Measurements from ENCODE around the gene LRP5. TPM values are rescaled to one million over a fixed set of nuclear protein-coding genes. Genes with fewer than 3 reads are reported as not detected.

LRP5 gene
- total RNA-seq, 1 donor from 2014 or later: 20.2 TPM

GRCh38 chr11:68362801-68363379 lies 50.5 kb downstream of the LRP5 start:
- H3K9me3 Mint-ChIP-seq (ENCODE audit: unreplicated experiment): peaks cover 2% of the 10 kb centered on the region
- H3K27me3 ChIP-seq (ENCODE audit: insufficient read depth, low read length): no peaks in the 10 kb centered on the region
- peaks cover 4% of the 10 kb centered on the region for H3K9me3 ChIP-seq (ENCODE audit: insufficient read depth, low read depth, low read length)
- no peak overlapping the region for H3K4me2 ChIP-seq (ENCODE audit: low read length)
- no peak overlapping the region for H3K27ac Mint-ChIP-seq (ENCODE audit: unreplicated experiment)
- DNase-seq (ENCODE audit: low read depth): no peak
- TF ChIP-seq, protein P1, sequence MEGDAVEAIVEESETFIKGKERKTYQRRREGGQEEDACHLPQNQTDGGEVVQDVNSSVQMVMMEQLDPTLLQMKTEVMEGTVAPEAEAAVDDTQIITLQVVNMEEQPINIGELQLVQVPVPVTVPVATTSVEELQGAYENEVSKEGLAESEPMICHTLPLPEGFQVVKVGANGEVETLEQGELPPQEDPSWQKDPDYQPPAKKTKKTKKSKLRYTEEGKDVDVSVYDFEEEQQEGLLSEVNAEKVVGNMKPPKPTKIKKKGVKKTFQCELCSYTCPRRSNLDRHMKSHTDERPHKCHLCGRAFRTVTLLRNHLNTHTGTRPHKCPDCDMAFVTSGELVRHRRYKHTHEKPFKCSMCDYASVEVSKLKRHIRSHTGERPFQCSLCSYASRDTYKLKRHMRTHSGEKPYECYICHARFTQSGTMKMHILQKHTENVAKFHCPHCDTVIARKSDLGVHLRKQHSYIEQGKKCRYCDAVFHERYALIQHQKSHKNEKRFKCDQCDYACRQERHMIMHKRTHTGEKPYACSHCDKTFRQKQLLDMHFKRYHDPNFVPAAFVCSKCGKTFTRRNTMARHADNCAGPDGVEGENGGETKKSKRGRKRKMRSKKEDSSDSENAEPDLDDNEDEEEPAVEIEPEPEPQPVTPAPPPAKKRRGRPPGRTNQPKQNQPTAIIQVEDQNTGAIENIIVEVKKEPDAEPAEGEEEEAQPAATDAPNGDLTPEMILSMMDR (IDR thresholded peaks at IDR 0.05; ENCODE audit: insufficient read depth, low read depth, low read length): no peak
- TF ChIP-seq EZH2 (IDR thresholded peaks at IDR 0.05; ENCODE audit: insufficient read depth, low read length): no peak
- peaks cover 4% of the 10 kb centered on the region for H3K4me1 ChIP-seq (ENCODE audit: insufficient read depth, low read length)
- no peak overlapping the region for H3K9ac ChIP-seq (ENCODE audit: low read length)
- FAIRE-seq: no peak
- peaks cover 4% of the 10 kb centered on the region for H4K20me1 ChIP-seq (ENCODE audit: insufficient read depth, low read length)
- H3K4me1 Mint-ChIP-seq (ENCODE audit: low read depth, unreplicated experiment): no peaks in the 10 kb centered on the region
- no peaks in the 10 kb centered on the region for H3K27me3 Mint-ChIP-seq (ENCODE audit: low read depth, unreplicated experiment)
- no peak overlapping the region for H3K27ac ChIP-seq (ENCODE audit: low read depth, low read length)
- H3K4me3 Mint-ChIP-seq (ENCODE audit: unreplicated experiment): no peak overlapping the region
- H3K4me3 ChIP-seq (ENCODE audit: insufficient read depth, low read depth, low read length): no peak overlapping the region
- H3K79me2 ChIP-seq (ENCODE audit: insufficient read depth, low read length): no peaks in the 10 kb centered on the region
- no peaks in the 10 kb centered on the region for H3K36me3 ChIP-seq (ENCODE audit: insufficient read depth, low read length)
- H3K36me3 Mint-ChIP-seq (ENCODE audit: low read depth, unreplicated experiment): peaks cover 24% of the 10 kb centered on the region
- no peak overlapping the region for H2AFZ ChIP-seq (ENCODE audit: low read depth, low read length)

DNA sequence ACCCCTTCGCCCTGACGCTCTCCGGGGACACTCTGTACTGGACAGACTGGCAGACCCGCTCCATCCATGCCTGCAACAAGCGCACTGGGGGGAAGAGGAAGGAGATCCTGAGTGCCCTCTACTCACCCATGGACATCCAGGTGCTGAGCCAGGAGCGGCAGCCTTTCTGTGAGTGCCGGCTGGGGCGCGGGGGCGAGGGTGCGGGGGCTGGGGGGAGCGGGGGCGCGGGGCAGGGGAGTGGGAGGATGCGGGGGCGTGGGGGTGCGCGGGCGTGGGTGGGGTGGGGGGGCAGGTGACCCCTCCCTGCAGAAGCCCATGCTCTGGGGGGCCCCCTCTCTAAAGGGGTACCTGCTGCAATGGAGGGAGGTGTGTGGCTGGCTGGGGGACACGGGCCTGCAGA lies 51.4 kb downstream of the LRP5 start:
- H3K9ac ChIP-seq (ENCODE audit: low read length): no peak overlapping the region
- H3K4me1 ChIP-seq (ENCODE audit: insufficient read depth, low read length): no peaks in the 10 kb centered on the region
- Mint-ChIP-seq H3K9me3 (ENCODE audit: unreplicated experiment) (peaks cover 4% of the 10 kb centered on the region), H3K36me3 (ENCODE audit: low read depth, unreplicated experiment) (peaks cover 23% of the 10 kb centered on the region), H3K4me1 (ENCODE audit: low read depth, unreplicated experiment) (no peaks in the 10 kb centered on the region), H3K27me3 (ENCODE audit: low read depth, unreplicated experiment) (no peaks in the 10 kb centered on the region), H3K27ac (ENCODE audit: unreplicated experiment) (no peak overlapping the region), H3K4me3 (ENCODE audit: unreplicated experiment) (no peak overlapping the region)
- TF ChIP-seq, protein P1 (IDR thresholded peaks at IDR 0.05; ENCODE audit: insufficient read depth, low read depth, low read length): no peak
- no peak for TF ChIP-seq EZH2 (IDR thresholded peaks at IDR 0.05; ENCODE audit: insufficient read depth, low read length)
- H3K9me3 ChIP-seq (ENCODE audit: insufficient read depth, low read depth, low read length): peaks cover 3% of the 10 kb centered on the region
- H3K36me3 ChIP-seq (ENCODE audit: insufficient read depth, low read length): no peaks in the 10 kb centered on the region
- DNase-seq (ENCODE audit: low read depth) (no peak), FAIRE-seq (no peak)
- H3K79me2 ChIP-seq (ENCODE audit: insufficient read depth, low read length): no peaks in the 10 kb centered on the region
- H2AFZ ChIP-seq (ENCODE audit: low read depth, low read length): no peak overlapping the region
- no peak overlapping the region for H3K4me3 ChIP-seq (ENCODE audit: insufficient read depth, low read depth, low read length)
- H3K27me3 ChIP-seq (ENCODE audit: insufficient read depth, low read length): no peaks in the 10 kb centered on the region
- H3K27ac ChIP-seq (ENCODE audit: low read depth, low read length): no peak overlapping the region
- no peak overlapping the region for H3K4me2 ChIP-seq (ENCODE audit: low read length)
- peaks cover under 1% of the 10 kb centered on the region for H4K20me1 ChIP-seq (ENCODE audit: insufficient read depth, low read length)

- no peaks in the 10 kb centered on the region for H3K4me1 Mint-ChIP-seq (ENCODE audit: low read depth, unreplicated experiment)
- H3K4me3 ChIP-seq (ENCODE audit: insufficient read depth, low read depth, low read length): no peak overlapping the region
- H4K20me1 ChIP-seq (ENCODE audit: insufficient read depth, low read length): no peaks in the 10 kb centered on the region
- no peak overlapping the region for H3K27ac ChIP-seq (ENCODE audit: low read depth, low read length)
- no peaks in the 10 kb centered on the region for H3K27me3 Mint-ChIP-seq (ENCODE audit: low read depth, unreplicated experiment)
- no peaks in the 10 kb centered on the region for H3K79me2 ChIP-seq (ENCODE audit: insufficient read depth, low read length)
- no peak overlapping the region for H2AFZ ChIP-seq (ENCODE audit: low read depth, low read length)
- no peak for FAIRE-seq
- no peaks in the 10 kb centered on the region for H3K4me1 ChIP-seq (ENCODE audit: insufficient read depth, low read length)
- H3K4me2 ChIP-seq (ENCODE audit: low read length): no peak overlapping the region
- H3K9me3 Mint-ChIP-seq (ENCODE audit: unreplicated experiment): peaks cover 2% of the 10 kb centered on the region
- H3K9ac ChIP-seq (ENCODE audit: low read length): no peak overlapping the region
- peaks cover 20% of the 10 kb centered on the region for H3K36me3 Mint-ChIP-seq (ENCODE audit: low read depth, unreplicated experiment)
- no peaks in the 10 kb centered on the region for H3K36me3 ChIP-seq (ENCODE audit: insufficient read depth, low read length)
- H3K9me3 ChIP-seq (ENCODE audit: insufficient read depth, low read depth, low read length): no peaks in the 10 kb centered on the region
- H3K27me3 ChIP-seq (ENCODE audit: insufficient read depth, low read length): no peaks in the 10 kb centered on the region
- TF ChIP-seq, protein P1 (IDR thresholded peaks at IDR 0.05; ENCODE audit: insufficient read depth, low read depth, low read length): no peak
- no peak for TF ChIP-seq EZH2 (IDR thresholded peaks at IDR 0.05; ENCODE audit: insufficient read depth, low read length)
- H3K4me3 Mint-ChIP-seq (ENCODE audit: unreplicated experiment): peak overlapping the region; percentile 54
- H3K27ac Mint-ChIP-seq (ENCODE audit: unreplicated experiment): no peak overlapping the region
- DNase-seq (ENCODE audit: low read depth): no peak
Measured at GRCh38 chr11:68364581-68364980, 52.2 kb downstream of the LRP5 start.

Measured in astrocyte (in vitro differentiated cells and primary cell).